ENCODE measurements around the gene SLAMF9.

The SLAMF9 gene

GRCh38 chr1:159941591-159942560 lies 12.2 kb downstream of the SLAMF9 start:
- TF ChIP-seq CTCF (conservative IDR thresholded peaks at IDR 0.05): no peak
- H3K27ac ChIP-seq: no peak overlapping the region

- H3K27ac ChIP-seq: no peak overlapping the region
Measured at GRCh38 chr1:159941141-159941540, 12.9 kb downstream of the SLAMF9 start.

GRCh38 chr1:159940006-159940620 lies 13.9 kb downstream of the SLAMF9 start:
- no peak for TF ChIP-seq CTCF (conservative IDR thresholded peaks at IDR 0.05)
- H3K27ac ChIP-seq: no peak overlapping the region

More at GRCh38 chr1:159941141-159941540, 12.9 kb downstream of the SLAMF9 start:
- no peak for TF ChIP-seq CTCF (conservative IDR thresholded peaks at IDR 0.05)

- no peak overlapping the region for H3K27ac ChIP-seq
- no peak for TF ChIP-seq CTCF (conservative IDR thresholded peaks at IDR 0.05)
Measured at GRCh38 chr1:159939678-159940002, 14.4 kb downstream of the SLAMF9 start.

- no peak overlapping the region for H3K27ac ChIP-seq
- no peak for TF ChIP-seq CTCF (conservative IDR thresholded peaks at IDR 0.05)
Measured at GRCh38 chr1:159938905-159939677, 14.9 kb downstream of the SLAMF9 start.

- no peak overlapping the region for H3K27ac ChIP-seq
- no peak for TF ChIP-seq CTCF (conservative IDR thresholded peaks at IDR 0.05)
Measured at GRCh38 chr1:159938211-159938852, 15.7 kb downstream of the SLAMF9 start.

All from VCaP (cell line).